ENCODE measurements around the gene ENTPD6.

Gene ENTPD6

GRCh38 chr20:25252230-25252651 is 56.7 kb downstream of the ENTPD6 start:
- Histone ChIP-seq H3F3A (ENCODE audit: control insufficient read depth, insufficient read depth) (no peaks in the 10 kb centered on the region), H3K36me3 (ENCODE audit: control insufficient read depth, low read length) (no peaks in the 10 kb centered on the region), H3K27ac (ENCODE audit: low read depth, low read length) (no peak overlapping the region), H3K4me3 (ENCODE audit: low read length) (no peak overlapping the region), H3K79me2 (ENCODE audit: control insufficient read depth, low read length) (peaks cover 65% of the 10 kb centered on the region), H3K4me1 (ENCODE audit: control insufficient read depth, low read length) (peaks cover 15% of the 10 kb centered on the region), H3K4me2 (ENCODE audit: low read length) (no peak overlapping the region), H3K9me3 (ENCODE audit: control insufficient read depth, insufficient read depth, low read length) (no peaks in the 10 kb centered on the region), H3K9me2 (replicated peaks; ENCODE audit: control insufficient read depth, low read length) (no peaks in the 10 kb centered on the region), H4K20me1 (ENCODE audit: control insufficient read depth, insufficient read depth, low read depth, low read length) (peaks cover 12% of the 10 kb centered on the region; the same call in 1 of the 2 replicates), H3K27me3 (ENCODE audit: control insufficient read depth, low read length) (0 out of 2 replicates have a peak, but pooled peaks cover under 1% of the 10 kb centered on the region)
- TF ChIP-seq CTCF (IDR thresholded peaks at IDR 0.05; ENCODE audit: low read depth, low read length, poor library complexity, severe bottlenecking) (no peak), EZH2phosphoT487 (IDR thresholded peaks at IDR 0.05; ENCODE audit: borderline replicate concordance, low read length) (no peak)

GRCh38 chr20:25252686-25253421 is 57.3 kb downstream of the ENTPD6 start:
- no peak overlapping the region for H3K4me3 ChIP-seq (ENCODE audit: low read length)
- no peaks in the 10 kb centered on the region for H3K9me3 ChIP-seq (ENCODE audit: control insufficient read depth, insufficient read depth, low read length)
- no peaks in the 10 kb centered on the region for H3F3A ChIP-seq (ENCODE audit: control insufficient read depth, insufficient read depth)
- TF ChIP-seq EZH2phosphoT487 (IDR thresholded peaks at IDR 0.05; ENCODE audit: borderline replicate concordance, low read length), result no peak
- no peak for TF ChIP-seq CTCF (IDR thresholded peaks at IDR 0.05; ENCODE audit: low read depth, low read length, poor library complexity, severe bottlenecking)
- no peaks in the 10 kb centered on the region for H3K36me3 ChIP-seq (ENCODE audit: control insufficient read depth, low read length)
- H3K4me1 ChIP-seq (ENCODE audit: control insufficient read depth, low read length), result peaks cover 10% of the 10 kb centered on the region
- H3K27ac ChIP-seq (ENCODE audit: low read depth, low read length), result no peak overlapping the region
- no peak overlapping the region for H3K4me2 ChIP-seq (ENCODE audit: low read length)
- no peaks in the 10 kb centered on the region for H3K27me3 ChIP-seq (ENCODE audit: control insufficient read depth, low read length)
- H3K9me2 ChIP-seq (replicated peaks; ENCODE audit: control insufficient read depth, low read length), result no peaks in the 10 kb centered on the region
- peaks cover 65% of the 10 kb centered on the region for H3K79me2 ChIP-seq (ENCODE audit: control insufficient read depth, low read length)
- peaks cover 12% of the 10 kb centered on the region; the same call in 1 of the 2 replicates for H4K20me1 ChIP-seq (ENCODE audit: control insufficient read depth, insufficient read depth, low read depth, low read length)

- Histone ChIP-seq H3K4me3 (ENCODE audit: low read length) (no peak overlapping the region), H4K20me1 (ENCODE audit: control insufficient read depth, insufficient read depth, low read depth, low read length) (peaks cover 12% of the 10 kb centered on the region; the same call in 1 of the 2 replicates), H3K27me3 (ENCODE audit: control insufficient read depth, low read length) (no peaks in the 10 kb centered on the region), H3K36me3 (ENCODE audit: control insufficient read depth, low read length) (peaks cover under 1% of the 10 kb centered on the region; the same call in 1 of the 2 replicates), H3K4me1 (ENCODE audit: control insufficient read depth, low read length) (peaks cover 9% of the 10 kb centered on the region), H3K79me2 (ENCODE audit: control insufficient read depth, low read length) (peaks cover 58% of the 10 kb centered on the region), H3K9me2 (replicated peaks; ENCODE audit: control insufficient read depth, low read length) (no peaks in the 10 kb centered on the region), H3K9me3 (ENCODE audit: control insufficient read depth, insufficient read depth, low read length) (no peaks in the 10 kb centered on the region), H3K4me2 (ENCODE audit: low read length) (no peak overlapping the region), H3K27ac (ENCODE audit: low read depth, low read length) (no peak overlapping the region), H3F3A (ENCODE audit: control insufficient read depth, insufficient read depth) (no peaks in the 10 kb centered on the region)
- no peak for TF ChIP-seq EZH2phosphoT487 (IDR thresholded peaks at IDR 0.05; ENCODE audit: borderline replicate concordance, low read length)
- no peak for TF ChIP-seq CTCF (IDR thresholded peaks at IDR 0.05; ENCODE audit: low read depth, low read length, poor library complexity, severe bottlenecking)
Measured at GRCh38 chr20:25253606-25254275, 58.2 kb downstream of the ENTPD6 start.

All from DOHH2 (cell line).